Activated CD4-positive, CD25-positive, alpha-beta regulatory T cell treated with anti-CD3 and anti-CD28 coated beads, Interleukin-2, amount 50 U/mL, for 24 hours (primary cell): ENCODE results near the gene ZNF385A.
"Not testable (repeated sequence)": the region's sequence is repeated elsewhere in the genome, so short reads cannot be mapped to it uniquely, and the experiment has no call there.

Experiments
- ATAC-seq, 2 donors: fragments of 150-1000 bp; cut with Tn5 transposase; one replicate each; pipeline ENCODE4 v1.10.0; 2021; ENCODE audit warnings: mild to moderate bottlenecking in 1 of 2, moderate library complexity in 1 of 2

Gene ZNF385A

GRCh38 chr12:54372113-54372806, 12.3 kb downstream of the ZNF385A start:
- no peak for ATAC-seq

- no peak for ATAC-seq
Measured at GRCh38 chr12:54371328-54372112, 13.0 kb downstream of the ZNF385A start.

- ATAC-seq: no peak
Measured at GRCh38 chr12:54370171-54370730, 14.3 kb downstream of the ZNF385A start.

GRCh38 chr12:54369597-54370131, 14.9 kb downstream of the ZNF385A start:
- ATAC-seq: no peak

GRCh38 chr12:54368709-54369596, 15.6 kb downstream of the ZNF385A start:
- ATAC-seq: peak; percentile 88 to 92

GRCh38 chr12:54368025-54368708, 16.4 kb downstream of the ZNF385A start:
- peak in 1 of 2 donors; percentile 32 for ATAC-seq

GRCh38 chr12:54364413-54364812, 20.1 kb downstream of the ZNF385A start, which contains the start of gene GPR84:
TSS of gene GPR84 (minus strand) at chr12:54364486. CDS start at chr12:54363851, 635 bp downstream.
- peak in 1 of 2 donors; percentile 11 for ATAC-seq

- ATAC-seq: no peak
Measured at GRCh38 chr12:54363618-54364017, 20.9 kb downstream of the ZNF385A start.

- no peak for ATAC-seq
Measured at GRCh38 chr12:54363047-54363446, 21.5 kb downstream of the ZNF385A start.

GRCh38 chr12:54360717-54361456, 23.6 kb downstream of the ZNF385A start:
- ATAC-seq: no peak

- no peak for ATAC-seq
Measured at GRCh38 chr12:54359762-54360351, 24.7 kb downstream of the ZNF385A start.

- ATAC-seq: peak; percentile 95 to 97
Measured at GRCh38 chr12:54358945-54359761, 25.4 kb downstream of the ZNF385A start.

- ATAC-seq: no peak
Measured at GRCh38 chr12:54358191-54358944, 26.2 kb downstream of the ZNF385A start.

GRCh38 chr12:54357506-54358190, 26.9 kb downstream of the ZNF385A start:
- ATAC-seq: no peak

GRCh38 chr12:54356951-54357356, 27.6 kb downstream of the ZNF385A start:
- ATAC-seq: no peak

GRCh38 chr12:54356228-54356627, 28.3 kb downstream of the ZNF385A start:
- no peak for ATAC-seq

GRCh38 chr12:54355104-54355815, 29.3 kb downstream of the ZNF385A start:
- ATAC-seq: no peak

- not testable (repeated sequence) for ATAC-seq
Measured at GRCh38 chr12:54354271-54354670, 30.3 kb downstream of the ZNF385A start.
